ENCODE data around the gene UBE2J1.

UBE2J1 gene

DNA sequence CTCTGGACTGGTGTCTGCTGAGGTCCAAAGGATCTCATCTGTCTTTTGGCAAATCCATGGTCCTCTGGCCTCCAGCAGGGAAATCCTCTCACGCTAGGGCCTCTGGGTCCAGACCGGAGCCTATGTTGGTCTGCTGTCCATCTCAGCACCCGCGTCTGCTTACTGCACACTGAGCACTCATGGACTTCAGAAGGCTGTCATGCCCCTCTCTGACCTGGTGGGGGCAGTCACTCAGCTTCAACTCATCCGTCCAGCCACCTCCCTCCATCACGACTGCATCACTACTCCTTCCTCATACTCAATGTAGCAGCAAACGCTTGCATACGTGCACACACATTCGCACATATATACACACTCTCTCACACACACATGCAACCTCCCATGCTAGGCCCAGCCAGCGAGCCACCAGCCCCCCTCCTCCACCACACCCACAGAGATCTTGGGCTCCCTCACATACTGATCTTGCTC is 70.7 kb downstream of the UBE2J1 start:
- ATAC-seq (ENCODE audit: low read depth) (peak; percentile 42; the same call in 2 of the 3 replicates), DNase-seq (ENCODE audit: low spot score) (no peak)
- Histone ChIP-seq H3K4me1 (ENCODE audit: insufficient read depth, poor library complexity, severe bottlenecking) (no peaks in the 10 kb centered on the region), H3K9me3 (ENCODE audit: severe bottlenecking) (no peaks in the 10 kb centered on the region), H3K4me3 (ENCODE audit: severe bottlenecking) (no peak overlapping the region), H3K27me3 (ENCODE audit: insufficient read depth, poor library complexity, severe bottlenecking) (peaks cover 9% of the 10 kb centered on the region), H3K27ac (ENCODE audit: poor library complexity, severe bottlenecking) (no peak overlapping the region), H3K36me3 (ENCODE audit: low read depth) (no peaks in the 10 kb centered on the region)
- no peak for TF ChIP-seq CTCF (IDR thresholded peaks at IDR 0.05; ENCODE audit: poor library complexity, severe bottlenecking)

DNA sequence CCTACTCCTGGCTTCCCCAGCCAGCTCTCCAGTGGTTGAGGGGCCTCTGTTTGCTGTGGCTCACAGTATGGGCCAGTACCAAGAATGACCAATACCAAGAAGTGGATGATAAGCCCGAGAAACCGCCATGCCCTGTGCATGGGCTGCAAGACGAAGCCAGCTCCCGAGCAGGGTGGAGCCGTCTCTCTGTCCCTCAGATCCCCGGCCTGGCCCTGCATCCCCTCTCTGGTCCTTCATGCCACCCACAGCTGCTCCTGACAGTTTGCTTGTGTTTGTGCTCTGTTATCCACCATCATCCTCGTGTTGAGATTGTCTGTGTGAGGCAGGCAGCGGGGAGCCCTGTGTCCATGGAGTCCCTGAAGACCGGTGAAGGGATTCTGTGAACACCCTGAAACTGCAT is 73.6 kb downstream of the UBE2J1 start:
- Histone ChIP-seq H3K4me3 (ENCODE audit: severe bottlenecking) (no peak overlapping the region), H3K36me3 (ENCODE audit: low read depth) (no peaks in the 10 kb centered on the region), H3K27me3 (ENCODE audit: insufficient read depth, poor library complexity, severe bottlenecking) (peaks cover 11% of the 10 kb centered on the region), H3K27ac (ENCODE audit: poor library complexity, severe bottlenecking) (no peak overlapping the region), H3K4me1 (ENCODE audit: insufficient read depth, poor library complexity, severe bottlenecking) (no peaks in the 10 kb centered on the region), H3K9me3 (ENCODE audit: severe bottlenecking) (no peaks in the 10 kb centered on the region)
- DNase-seq (ENCODE audit: low spot score) (no peak), ATAC-seq (ENCODE audit: low read depth) (no peak)
- TF ChIP-seq CTCF (IDR thresholded peaks at IDR 0.05; ENCODE audit: poor library complexity, severe bottlenecking): no peak
